AG04449 (cell line): Measurements from ENCODE around the gene PIGW.

ENCODE experiments used
- CTCF ChIA-PET: fragments of 350-600 bp; formaldehyde crosslinking; extraction: SDS; loops from one replicate; lab custom pipeline; 2021; ENCODE audit warnings: antibody characterized with exemption; lab: Yijun Ruan, JAX
- POLR2A ChIA-PET: fragments of 400-600, 350-600 bp; formaldehyde crosslinking; extraction: SDS; loops from one replicate; lab custom pipeline; 2020; ENCODE audit warnings: antibody characterized with exemption, inconsistent platforms; lab: Yijun Ruan, JAX
- DNase-seq: peaks from one replicate; pipeline ENCODE4 v3.0.0-alpha.2; 2010; ENCODE audit warnings: low read depth, low spot score
- H3K4me3 ChIP-seq: 2 replicates; pipeline ENCODE4 v1.5.1; 2011; ENCODE audit warnings: low read depth, mild to moderate bottlenecking, control low read depth, low read length
- TF ChIP-seq, protein P1 (sequence below): IDR thresholded peaks from one replicate; pipeline ENCODE4 v1.5.1; 2011; ENCODE audit warnings: mild to moderate bottlenecking, moderate library complexity, low read length, control low read depth, inconsistent platforms; ENCODE audit not compliant: insufficient read depth; ENCODE audit errors: missing control alignments

PIGW gene

GRCh38 chr17:36494674-36495073, 40.1 kb upstream of the PIGW start:
- no peak for DNase-seq
- ChIA-PET POLR2A (no interaction called here), CTCF (interaction anchor here (0.7 to 5.7 kb wide), 3 partner anchors 9 to 12 kb away, joined by 3 to 34 read pairs (median 4); no protein-coding TSS in a partner anchor)
- TF ChIP-seq, protein P1, sequence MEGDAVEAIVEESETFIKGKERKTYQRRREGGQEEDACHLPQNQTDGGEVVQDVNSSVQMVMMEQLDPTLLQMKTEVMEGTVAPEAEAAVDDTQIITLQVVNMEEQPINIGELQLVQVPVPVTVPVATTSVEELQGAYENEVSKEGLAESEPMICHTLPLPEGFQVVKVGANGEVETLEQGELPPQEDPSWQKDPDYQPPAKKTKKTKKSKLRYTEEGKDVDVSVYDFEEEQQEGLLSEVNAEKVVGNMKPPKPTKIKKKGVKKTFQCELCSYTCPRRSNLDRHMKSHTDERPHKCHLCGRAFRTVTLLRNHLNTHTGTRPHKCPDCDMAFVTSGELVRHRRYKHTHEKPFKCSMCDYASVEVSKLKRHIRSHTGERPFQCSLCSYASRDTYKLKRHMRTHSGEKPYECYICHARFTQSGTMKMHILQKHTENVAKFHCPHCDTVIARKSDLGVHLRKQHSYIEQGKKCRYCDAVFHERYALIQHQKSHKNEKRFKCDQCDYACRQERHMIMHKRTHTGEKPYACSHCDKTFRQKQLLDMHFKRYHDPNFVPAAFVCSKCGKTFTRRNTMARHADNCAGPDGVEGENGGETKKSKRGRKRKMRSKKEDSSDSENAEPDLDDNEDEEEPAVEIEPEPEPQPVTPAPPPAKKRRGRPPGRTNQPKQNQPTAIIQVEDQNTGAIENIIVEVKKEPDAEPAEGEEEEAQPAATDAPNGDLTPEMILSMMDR, result no peak
- no peak overlapping the region for H3K4me3 ChIP-seq

DNA sequence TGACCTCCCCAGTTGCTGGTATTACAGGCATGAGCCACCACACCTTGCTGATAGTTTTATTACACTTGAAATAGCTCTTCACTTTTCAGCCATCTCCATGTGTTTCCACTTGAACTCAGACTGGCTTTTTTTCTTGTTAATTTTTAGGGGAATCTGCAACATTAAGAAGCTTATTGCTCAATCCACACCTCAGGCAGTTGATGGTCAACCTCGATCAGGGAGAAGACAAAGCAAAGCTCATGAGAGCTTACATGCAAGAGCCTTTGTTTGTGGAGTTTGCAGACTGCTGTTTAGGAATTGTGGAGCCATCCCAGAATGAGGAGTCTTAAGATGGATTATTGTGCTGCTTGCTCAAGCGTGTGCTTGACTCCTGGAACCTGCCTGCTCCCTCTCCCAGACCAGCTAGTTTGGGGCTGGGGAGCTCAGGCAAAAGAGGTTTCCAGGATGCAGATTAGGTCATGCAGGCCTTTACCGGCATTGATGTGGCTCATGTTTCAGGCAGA, 39.7 kb upstream of the PIGW start:
- CTCF ChIA-PET, result interaction anchor here (0.7 to 5.7 kb wide), 3 partner anchors 9 to 12 kb away, joined by 3 to 34 read pairs (median 4); no protein-coding TSS in a partner anchor

GRCh38 chr17:36496018-36496789, 38.6 kb upstream of the PIGW start:
- CTCF ChIA-PET, result interaction anchor here (5.7 kb wide), 1 partner anchor 13 kb away, joined by 34 read pairs; no protein-coding TSS in a partner anchor
- no peak overlapping the region for H3K4me3 ChIP-seq
- TF ChIP-seq, protein P1, result no peak
- DNase-seq, result no peak
- POLR2A ChIA-PET, result interaction anchor here (1.1 kb wide), 1 partner anchor 10 kb away, joined by 3 read pairs; the partner anchor contains the start of gene ZNHIT3

More for the DNA sequence above, 39.7 kb upstream of the PIGW start:
- TF ChIP-seq, protein P1, result no peak
- H3K4me3 ChIP-seq, result no peak overlapping the region
- no peak for DNase-seq
- POLR2A ChIA-PET, result no interaction called here

GRCh38 chr17:36498155-36498554, 36.6 kb upstream of the PIGW start:
- CTCF ChIA-PET, result interaction anchor here (1.7 kb wide), 1 partner anchor 15 kb away, joined by 5 read pairs; no protein-coding TSS in a partner anchor
- DNase-seq, result no peak

GRCh38 chr17:36498560-36499300, 36.1 kb upstream of the PIGW start:
- POLR2A ChIA-PET, result no interaction called here
- CTCF ChIA-PET, result interaction anchor here (1.7 kb wide), 1 partner anchor 16 kb away, joined by 5 read pairs; no protein-coding TSS in a partner anchor
- TF ChIP-seq, protein P1, result no peak
- H3K4me3 ChIP-seq, result no peak overlapping the region
- no peak for DNase-seq

More at GRCh38 chr17:36498155-36498554, 36.6 kb upstream of the PIGW start:
- POLR2A ChIA-PET, result no interaction called here
- TF ChIP-seq, protein P1, result no peak
- no peak overlapping the region for H3K4me3 ChIP-seq
